ENCODE results near the gene TBC1D2B. TPM values are rescaled to one million over a fixed set of nuclear protein-coding genes. Genes with fewer than 3 reads are reported as not detected.
A peak's percentile ranks its signal among the peaks of the same experiment; 100 is the strongest.
"Not testable (repeated sequence)": the region's sequence is repeated elsewhere in the genome, so short reads cannot be mapped to it uniquely, and the experiment has no call there.

The TBC1D2B gene
- total and polyA plus RNA-seq, 8 donors: 37.6 to 64.9 (median 49.2) TPM

- not testable (repeated sequence) for H3K27ac ChIP-seq
Observed at GRCh38 chr15:77976760-77977525, 100.6 kb downstream of the TBC1D2B start.

GRCh38 chr15:77976095-77976450, 101.4 kb downstream of the TBC1D2B start:
- H3K27ac ChIP-seq; H3K36me3 ChIP-seq; H3K4me3 ChIP-seq; ATAC-seq; intact Hi-C loops (cut with DNase I); H3K4me1 ChIP-seq; H3K9me3 ChIP-seq; H3K27me3 ChIP-seq: not testable (repeated sequence)
- DNase-seq: peak in 1 of 4 donors; percentile 14

More at GRCh38 chr15:77976760-77977525, 100.6 kb downstream of the TBC1D2B start:
- H3K9me3 ChIP-seq; H3K4me1 ChIP-seq; intact Hi-C loops (cut with DNase I); ATAC-seq; H3K4me3 ChIP-seq; H3K27me3 ChIP-seq; H3K36me3 ChIP-seq: not testable (repeated sequence)
- peak in 2 of 4 donors; percentile 17 to 74 for DNase-seq

- Histone ChIP-seq H3K27ac (no peak overlapping the region), H3K4me1 (peaks cover 5 to 9% of the 10 kb centered on the region in 2 donors), H3K9me3 (no peaks in the 10 kb centered on the region), H3K27me3 (no peaks in the 10 kb centered on the region), H3K36me3 (no peaks in the 10 kb centered on the region), H3K4me3 (no peak overlapping the region)
- no peak for TF ChIP-seq CTCF (IDR thresholded peaks at IDR 0.05)
- DNase-seq (peak in 2 of 4 donors; percentile 32 to 57), ATAC-seq (no peak)
- intact Hi-C loops (cut with DNase I): no loop called here
Observed at GRCh38 chr15:77975332-77976094, 102.0 kb downstream of the TBC1D2B start.

GRCh38 chr15:77974416-77975331, 102.8 kb downstream of the TBC1D2B start:
- no peak for TF ChIP-seq CTCF (IDR thresholded peaks at IDR 0.05)
- intact Hi-C loops (cut with DNase I): no loop called here
- DNase-seq: peak in 1 of 4 donors; percentile 27
- Histone ChIP-seq H3K36me3 (no peaks in the 10 kb centered on the region), H3K4me3 (no peak overlapping the region), H3K9me3 (no peaks in the 10 kb centered on the region), H3K27ac (no peak overlapping the region), H3K4me1 (peaks cover 5 to 9% of the 10 kb centered on the region in 2 donors), H3K27me3 (no peaks in the 10 kb centered on the region)
- no peak for ATAC-seq

GRCh38 chr15:77974098-77974414, 103.5 kb downstream of the TBC1D2B start:
- Histone ChIP-seq H3K9me3 (no peaks in the 10 kb centered on the region), H3K36me3 (no peaks in the 10 kb centered on the region), H3K27ac (no peak overlapping the region), H3K27me3 (no peaks in the 10 kb centered on the region), H3K4me1 (peaks cover 5 to 9% of the 10 kb centered on the region in 2 donors), H3K4me3 (no peak overlapping the region)
- intact Hi-C loops (cut with DNase I): no loop called here
- peak in 2 of 4 donors; percentile 52 to 68 for DNase-seq
- peak; percentile 74 for ATAC-seq
- no peak for TF ChIP-seq CTCF (IDR thresholded peaks at IDR 0.05)

- DNase-seq; H3K36me3 ChIP-seq; H3K9me3 ChIP-seq; H3K4me3 ChIP-seq; intact Hi-C loops (cut with DNase I); H3K27me3 ChIP-seq; H3K27ac ChIP-seq; H3K4me1 ChIP-seq: not testable (repeated sequence)
- peak; percentile 77 for ATAC-seq
Observed at GRCh38 chr15:77973273-77974097, 104.0 kb downstream of the TBC1D2B start.

GRCh38 chr15:77972706-77973105, 104.8 kb downstream of the TBC1D2B start:
- H3K27me3 ChIP-seq; H3K9me3 ChIP-seq; H3K4me3 ChIP-seq; H3K4me1 ChIP-seq; H3K36me3 ChIP-seq; DNase-seq; H3K27ac ChIP-seq; intact Hi-C loops (cut with DNase I): not testable (repeated sequence)
- peak; percentile 7 for ATAC-seq

- H3K36me3 ChIP-seq; DNase-seq; ATAC-seq; H3K4me1 ChIP-seq; H3K9me3 ChIP-seq; H3K27me3 ChIP-seq; intact Hi-C loops (cut with DNase I); H3K4me3 ChIP-seq; H3K27ac ChIP-seq: not testable (repeated sequence)
Observed at GRCh38 chr15:77971875-77972274, 105.6 kb downstream of the TBC1D2B start.

Data from left lung (tissue), 10 donors.